Measurements from ENCODE around the gene INPP5D. TPM values are rescaled to one million over a fixed set of nuclear protein-coding genes. Genes with fewer than 3 reads are reported as not detected.

INPP5D gene
- total RNA-seq, 2 donors from 2014 or later = 0.66 to 3.0 TPM

DNA sequence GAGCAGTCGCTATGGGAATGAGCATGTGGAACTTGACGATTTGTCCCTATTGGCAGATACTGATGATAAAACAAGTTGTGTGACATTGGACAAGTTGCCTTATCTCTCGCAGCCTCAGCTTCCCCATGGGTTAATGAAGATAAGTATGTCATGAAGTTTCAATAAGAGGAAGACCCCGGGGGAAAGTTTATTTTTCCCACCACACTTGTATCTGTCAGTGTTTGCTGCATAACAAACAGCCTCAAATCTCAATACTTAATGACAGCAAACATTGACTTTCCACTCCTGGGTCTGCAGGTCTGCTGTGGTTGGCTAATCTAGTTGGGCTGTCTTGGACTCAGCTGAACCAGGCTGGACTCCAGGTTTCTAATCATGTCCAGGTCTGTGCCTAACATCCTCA lies 45.8 kb downstream of the INPP5D start:
- peaks cover 7% of the 10 kb centered on the region for H3K9me3 ChIP-seq (ENCODE audit: control insufficient read depth, low read length)
- H3K27me3 Mint-ChIP-seq (ENCODE audit: insufficient read depth) = peaks cover 12% of the 10 kb centered on the region
- no peaks in the 10 kb centered on the region for H3K36me3 ChIP-seq (ENCODE audit: control insufficient read depth, insufficient read depth, low read length)
- H3K4me3 ChIP-seq (ENCODE audit: low read length) = no peak overlapping the region
- 89 to 95% methylated on average over 2 to 4 of the region's 4 CpGs for WGBS, 2 experiments (ENCODE audit: insufficient coverage in 1 of 2, insufficient read length in 1 of 2)
- H3K27ac ChIP-seq (ENCODE audit: low read depth, low read length) = no peak overlapping the region
- peaks cover 4% of the 10 kb centered on the region for H3K9me3 Mint-ChIP-seq
- H3K36me3 Mint-ChIP-seq (ENCODE audit: low read depth) = no peaks in the 10 kb centered on the region
- no peaks in the 10 kb centered on the region for H3K27me3 ChIP-seq (ENCODE audit: control insufficient read depth, insufficient read depth, low read length, poor library complexity, severe bottlenecking)
- H3K4me1 ChIP-seq (ENCODE audit: control insufficient read depth, insufficient read depth, low read length) = no peaks in the 10 kb centered on the region
- no peak overlapping the region for H3K9ac ChIP-seq (ENCODE audit: extremely low read depth, low read length, poor library complexity, severe bottlenecking)
- no peak overlapping the region for H3K27ac Mint-ChIP-seq
- TF ChIP-seq CTCF (conservative IDR thresholded peaks at IDR 0.05) = no peak
- no peak for DNase-seq
- H3K4me1 Mint-ChIP-seq = no peaks in the 10 kb centered on the region
- H3K4me3 Mint-ChIP-seq = no peak overlapping the region

DNA sequence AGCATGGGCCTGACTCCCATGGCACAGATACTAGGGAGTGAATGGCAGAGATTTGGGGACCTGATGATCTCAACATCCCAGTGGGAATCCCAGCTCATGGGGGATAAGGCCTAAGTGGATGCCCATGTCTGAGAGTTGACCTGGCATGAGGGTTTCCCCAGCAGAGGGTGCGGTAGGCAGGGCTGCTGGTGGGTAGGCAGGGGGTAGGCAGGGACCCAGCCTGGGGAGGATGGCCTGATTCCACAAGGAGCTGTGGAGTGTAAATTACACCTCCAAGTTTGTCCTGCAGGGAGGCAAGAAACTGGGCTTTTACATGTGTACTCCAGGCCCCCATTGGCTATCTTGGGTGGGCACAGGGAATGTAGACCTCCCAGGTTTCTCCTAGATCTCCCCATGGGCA lies 46.9 kb downstream of the INPP5D start:
- TF ChIP-seq CTCF (conservative IDR thresholded peaks at IDR 0.05) = no peak
- H3K4me1 ChIP-seq (ENCODE audit: control insufficient read depth, insufficient read depth, low read length) = no peaks in the 10 kb centered on the region
- Mint-ChIP-seq H3K9me3 (peaks cover 4% of the 10 kb centered on the region), H3K36me3 (ENCODE audit: low read depth) (no peaks in the 10 kb centered on the region), H3K4me3 (no peak overlapping the region), H3K27me3 (ENCODE audit: insufficient read depth) (peaks cover 12% of the 10 kb centered on the region), H3K27ac (no peak overlapping the region), H3K4me1 (no peaks in the 10 kb centered on the region)
- H3K36me3 ChIP-seq (ENCODE audit: control insufficient read depth, insufficient read depth, low read length) = no peaks in the 10 kb centered on the region
- H3K9ac ChIP-seq (ENCODE audit: extremely low read depth, low read length, poor library complexity, severe bottlenecking) = no peak overlapping the region
- no peak for DNase-seq
- no peaks in the 10 kb centered on the region for H3K27me3 ChIP-seq (ENCODE audit: control insufficient read depth, insufficient read depth, low read length, poor library complexity, severe bottlenecking)
- no peak overlapping the region for H3K27ac ChIP-seq (ENCODE audit: low read depth, low read length)
- no peak overlapping the region for H3K4me3 ChIP-seq (ENCODE audit: low read length)
- WGBS, 2 experiments (ENCODE audit: insufficient coverage in 1 of 2, insufficient read length in 1 of 2) = 100% methylated on average over 1 of the region's 1 CpG
- H3K9me3 ChIP-seq (ENCODE audit: control insufficient read depth, low read length) = peaks cover 7% of the 10 kb centered on the region

DNA sequence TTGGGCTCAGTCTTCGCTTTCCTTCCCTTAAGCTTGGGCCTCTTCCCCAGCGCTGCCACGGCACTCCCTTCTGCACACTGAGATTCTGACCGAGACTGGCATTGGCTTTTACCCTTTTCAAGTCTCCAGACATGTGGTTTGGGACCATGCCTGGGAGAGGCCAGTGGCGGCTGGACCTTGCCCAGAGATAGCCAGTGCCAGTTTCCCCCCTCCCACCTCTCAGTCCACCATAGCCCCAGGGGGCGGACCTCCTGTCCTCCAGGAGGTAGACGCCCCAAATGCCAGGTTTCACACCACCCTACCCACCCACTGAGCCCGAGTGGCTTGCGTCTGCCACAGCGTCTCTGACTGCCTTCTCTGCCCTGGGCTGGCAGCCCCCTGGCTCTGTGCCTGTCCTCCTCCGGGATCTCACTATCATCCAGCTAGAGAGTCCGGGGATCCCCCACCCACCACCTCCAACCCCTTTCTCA lies 47.7 kb downstream of the INPP5D start:
- no peak overlapping the region for H3K9ac ChIP-seq (ENCODE audit: extremely low read depth, low read length, poor library complexity, severe bottlenecking)
- no peak for TF ChIP-seq CTCF (conservative IDR thresholded peaks at IDR 0.05)
- H3K36me3 ChIP-seq (ENCODE audit: control insufficient read depth, insufficient read depth, low read length) = no peaks in the 10 kb centered on the region
- DNase-seq = no peak
- peaks cover 12% of the 10 kb centered on the region for H3K27me3 Mint-ChIP-seq (ENCODE audit: insufficient read depth)
- H3K27ac ChIP-seq (ENCODE audit: low read depth, low read length) = no peak overlapping the region
- no peaks in the 10 kb centered on the region for H3K4me1 ChIP-seq (ENCODE audit: control insufficient read depth, insufficient read depth, low read length)
- no peak overlapping the region for H3K4me3 ChIP-seq (ENCODE audit: low read length)
- peaks cover 4% of the 10 kb centered on the region for H3K9me3 Mint-ChIP-seq
- WGBS, 2 experiments (ENCODE audit: insufficient coverage in 1 of 2, insufficient read length in 1 of 2) = 87 to 95% methylated on average over 4 to 12 of the region's 12 CpGs
- no peaks in the 10 kb centered on the region for H3K4me1 Mint-ChIP-seq
- no peak overlapping the region for H3K27ac Mint-ChIP-seq
- no peaks in the 10 kb centered on the region for H3K27me3 ChIP-seq (ENCODE audit: control insufficient read depth, insufficient read depth, low read length, poor library complexity, severe bottlenecking)
- H3K36me3 Mint-ChIP-seq (ENCODE audit: low read depth) = no peaks in the 10 kb centered on the region
- H3K4me3 Mint-ChIP-seq = no peak overlapping the region
- peaks cover 7% of the 10 kb centered on the region for H3K9me3 ChIP-seq (ENCODE audit: control insufficient read depth, low read length)
